T-helper 2 cell treated with Interferon-gamma antibody and Interleukin-4, amounts not matched to agents 100 ng/mL and 5 ng/mL, for 36 hours (primary cell): Measurements from ENCODE around the gene HABP4. TPM values are rescaled to one million over a fixed set of nuclear protein-coding genes. Genes with fewer than 3 reads are reported as not detected.
"Not testable (repeated sequence)": the region's sequence is repeated elsewhere in the genome, so short reads cannot be mapped to it uniquely, and the experiment has no call there.

ENCODE experiments used
- intact Hi-C: fragments of 100-400 bp; cut with micrococcal nuclease; formaldehyde crosslinking; loops from one replicate; pipeline ENCODE4 v1.15.1; 2023
- total RNA-seq: library from RNA; stranded (reverse); gene quantifications from 2 replicates; pipeline ENCODE4 v1.2.3, GENCODE V29; 2022

Gene HABP4
- total RNA-seq, 1 donor from 2014 or later, result 5.8 TPM

- intact Hi-C loops, result no loop called here
Measured at GRCh38 chr9:96495341-96495740, 45.4 kb downstream of the HABP4 start.

- intact Hi-C loops, result no loop called here
Measured at GRCh38 chr9:96496368-96497116, 46.6 kb downstream of the HABP4 start.

DNA sequence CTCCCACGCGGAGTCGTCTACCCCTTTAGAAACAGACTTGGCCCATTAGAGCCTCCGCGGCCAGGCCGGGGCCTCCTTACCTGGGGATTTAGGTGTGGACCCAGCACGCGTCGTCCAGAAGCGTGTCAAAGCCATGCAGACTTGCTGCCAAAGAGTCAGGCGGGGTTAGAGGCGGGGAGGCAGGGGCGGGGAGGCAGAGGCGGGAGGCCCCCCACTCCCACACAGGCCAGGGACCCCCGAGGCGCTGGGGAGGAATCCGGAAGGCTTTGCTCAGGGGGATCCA is 47.1 kb downstream of the HABP4 start:
- intact Hi-C loops, result no loop called here

GRCh38 chr9:96498796-96499195 is 48.8 kb downstream of the HABP4 start:
- intact Hi-C loops, result no loop called here

- intact Hi-C loops, result no loop called here
Measured at GRCh38 chr9:96499257-96499656, 49.3 kb downstream of the HABP4 start.

DNA sequence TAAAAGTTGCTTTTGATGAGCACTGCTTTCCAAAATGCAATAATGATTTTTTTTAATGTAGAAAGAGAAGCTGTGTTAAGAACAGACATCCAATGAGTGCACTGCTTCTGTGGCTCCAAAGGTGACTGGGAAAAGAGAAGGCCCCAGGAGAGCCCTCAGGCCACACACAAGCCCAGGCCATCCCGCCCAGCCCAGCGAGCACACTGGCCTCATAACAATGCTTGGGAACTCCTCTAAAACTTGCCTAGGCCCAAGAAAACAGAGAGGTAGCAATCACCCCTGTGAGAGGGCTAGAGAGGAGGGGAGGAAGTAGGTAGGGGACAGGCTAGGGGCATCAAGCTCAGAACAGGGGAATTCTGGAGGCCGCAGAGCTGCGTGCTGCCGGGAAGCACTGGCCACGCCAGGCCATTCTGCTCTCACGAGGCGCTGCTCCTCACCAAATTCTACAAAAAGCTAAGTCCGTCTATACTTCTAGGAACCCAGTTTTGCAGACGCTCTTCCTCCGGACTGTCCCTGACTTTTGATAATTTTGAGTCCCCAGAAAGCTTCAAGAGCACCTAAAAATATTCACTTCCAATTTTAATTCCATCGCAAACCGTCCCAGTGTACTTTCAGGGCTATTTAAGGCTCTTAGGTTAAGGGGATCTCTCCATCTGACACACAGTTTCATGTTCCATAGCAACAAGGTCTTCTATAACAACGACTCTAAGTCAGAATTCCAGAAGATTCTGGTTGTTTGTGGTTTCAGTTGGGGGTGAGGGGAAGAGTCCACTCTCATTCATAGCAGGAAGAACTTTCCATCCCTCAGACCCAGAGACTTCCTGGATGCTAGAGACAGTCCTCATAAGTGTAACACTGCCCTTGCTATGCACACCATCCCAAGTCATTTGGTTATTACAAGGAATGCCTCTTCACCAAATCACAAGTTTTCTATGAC is 51.0 kb downstream of the HABP4 start:
- intact Hi-C loops, result no loop called here

DNA sequence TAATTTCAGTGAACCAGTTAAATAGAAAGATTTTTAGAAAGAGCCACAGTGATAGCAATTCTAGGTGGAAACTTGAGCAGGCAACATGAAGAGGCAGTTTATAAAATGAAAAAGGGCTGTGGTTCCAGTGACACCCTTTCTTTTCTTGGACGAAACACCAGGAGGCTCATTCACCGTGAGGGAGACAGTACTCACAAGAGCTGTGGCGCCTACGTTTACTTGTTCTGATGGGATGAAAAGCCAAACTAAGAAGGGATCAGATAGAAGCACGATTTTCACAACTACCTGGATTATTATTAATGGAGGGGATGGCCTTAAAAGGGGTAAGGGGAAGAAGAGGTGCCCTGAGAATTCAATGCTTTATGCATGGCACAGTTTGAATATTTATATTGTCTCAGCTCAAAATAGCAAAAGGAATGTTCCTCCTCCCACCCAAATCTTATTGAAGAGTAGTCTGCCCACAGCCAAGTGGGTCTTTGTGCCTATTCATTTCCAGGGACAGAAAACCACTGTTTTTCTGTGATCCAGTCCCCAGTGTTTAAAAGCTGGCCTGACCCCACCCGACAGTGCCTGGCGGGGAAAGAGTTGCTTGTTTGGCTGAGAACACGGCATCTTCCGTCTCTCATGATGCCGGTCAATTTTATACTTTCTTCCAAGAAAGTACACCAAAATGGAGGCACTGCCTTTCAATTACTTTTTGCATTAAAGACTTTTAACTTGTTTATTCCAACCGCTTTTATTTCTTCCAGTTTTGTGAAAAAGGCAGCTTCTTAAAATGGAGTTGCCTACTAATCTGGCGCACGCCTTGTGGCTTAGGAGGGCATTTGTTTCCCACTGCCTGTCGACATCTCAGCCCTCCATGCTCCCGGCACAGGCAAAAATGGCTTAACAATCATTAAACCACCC is 51.9 kb downstream of the HABP4 start:
- intact Hi-C loops, result no loop called here

- intact Hi-C loops, result no loop called here
Measured at GRCh38 chr9:96502539-96503373, 52.8 kb downstream of the HABP4 start.

- intact Hi-C loops, result not testable (repeated sequence)
Measured at GRCh38 chr9:96503374-96503748, 53.4 kb downstream of the HABP4 start.

DNA sequence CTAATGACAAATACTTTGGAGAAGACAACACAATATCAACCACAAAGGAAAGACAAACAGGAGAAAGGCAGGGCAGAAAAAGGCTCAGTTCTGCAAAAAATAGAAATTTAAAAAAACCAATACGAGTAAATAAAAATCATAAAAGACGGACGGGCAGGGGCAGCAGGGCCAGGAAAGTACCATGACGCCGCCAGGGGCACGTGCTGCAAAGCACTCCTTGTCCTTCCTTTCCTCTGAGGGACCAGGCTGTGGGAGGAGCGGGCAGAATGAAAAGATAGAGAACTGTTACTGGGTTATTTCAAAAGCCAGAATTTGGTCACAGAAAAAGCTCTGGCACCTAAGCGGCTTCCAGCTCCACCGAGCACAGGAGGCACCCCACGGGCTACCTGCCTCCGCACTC is 53.9 kb downstream of the HABP4 start:
- intact Hi-C loops, result no loop called here

DNA sequence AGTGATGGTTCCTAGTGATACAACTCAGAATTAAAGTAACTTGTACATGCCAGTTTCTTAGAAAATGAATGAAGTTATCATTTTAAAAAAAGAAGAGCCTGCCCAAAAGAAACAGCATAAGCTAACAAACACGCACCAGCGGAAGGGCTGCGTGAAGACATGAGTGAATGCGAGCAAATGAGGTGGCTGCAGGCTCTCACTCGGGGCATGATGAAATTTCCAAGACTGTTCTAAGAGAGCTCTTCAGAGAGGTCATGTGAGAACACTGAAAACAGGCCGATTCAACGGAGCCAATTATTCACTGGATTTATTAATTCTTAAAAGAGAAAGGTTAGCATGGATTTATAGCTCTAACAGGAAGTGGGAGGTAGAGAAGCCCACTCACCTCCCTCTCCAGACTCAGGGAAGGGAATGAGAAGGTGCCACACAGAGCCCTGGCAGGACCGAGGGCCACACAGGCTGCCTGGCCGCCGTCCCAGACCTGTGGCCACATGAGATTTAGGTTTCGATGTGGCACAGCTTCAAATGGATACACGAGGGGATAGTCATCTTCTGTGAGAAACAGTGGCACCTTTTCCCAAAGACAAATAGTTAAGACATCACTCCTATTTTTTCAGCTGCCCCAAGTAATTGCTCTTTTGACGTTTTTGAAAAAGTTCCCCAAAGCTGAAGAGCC is 55.5 kb downstream of the HABP4 start:
- intact Hi-C loops, result no loop called here

DNA sequence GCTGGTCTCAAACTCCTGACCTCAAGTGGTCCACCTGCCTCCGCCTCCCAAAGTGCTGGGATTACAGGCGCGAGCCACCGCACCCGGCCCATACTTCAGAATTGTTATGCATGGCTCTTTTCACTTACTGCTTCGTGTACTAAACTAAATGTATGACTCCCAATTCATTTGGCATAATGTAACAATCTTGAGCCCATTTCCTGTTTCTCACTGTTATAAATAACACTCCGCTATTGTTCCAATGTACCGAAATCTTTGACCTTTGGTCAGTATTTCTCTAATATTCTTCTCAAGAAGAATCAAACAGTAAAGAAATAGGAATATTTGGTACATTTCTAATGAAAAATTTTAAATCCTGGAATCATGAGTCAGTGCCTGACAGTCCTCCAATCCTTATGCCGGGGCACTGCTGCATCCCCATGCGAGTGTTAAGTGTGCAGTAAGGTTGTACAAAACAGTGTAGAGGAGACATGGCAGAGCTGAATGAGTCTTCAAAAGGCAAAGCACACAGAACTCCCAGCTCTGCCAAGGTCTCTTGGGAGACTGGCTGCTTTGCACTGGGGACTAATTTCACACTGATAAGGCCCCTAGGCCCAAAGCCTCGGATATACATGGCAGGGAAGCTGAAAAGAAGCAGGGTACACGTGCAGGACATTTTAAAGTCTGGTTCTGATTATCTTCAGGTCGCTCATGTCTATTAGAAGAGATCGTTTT is 58.4 kb downstream of the HABP4 start:
- intact Hi-C loops, result no loop called here

DNA sequence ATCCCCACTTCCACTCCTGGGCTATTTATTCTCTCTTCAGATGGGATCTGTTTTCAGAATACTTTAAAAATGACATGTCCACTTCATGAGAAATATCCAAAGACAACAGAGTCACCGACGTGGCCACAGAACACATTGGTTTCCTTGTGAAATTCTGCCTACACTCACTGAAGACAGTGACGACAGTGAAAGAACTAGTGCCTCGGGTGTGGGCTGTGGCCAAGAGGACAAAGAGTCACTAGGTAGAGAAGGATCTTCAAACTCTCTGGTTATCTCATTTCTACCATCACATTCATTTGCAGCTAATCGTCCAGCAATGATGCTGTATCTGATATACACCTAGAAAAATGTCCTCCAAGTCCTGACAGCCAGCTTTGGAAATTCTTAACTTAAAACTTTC is 59.1 kb downstream of the HABP4 start:
- intact Hi-C loops, result no loop called here

GRCh38 chr9:96509848-96510247 is 59.9 kb downstream of the HABP4 start:
- intact Hi-C loops, result no loop called here

DNA sequence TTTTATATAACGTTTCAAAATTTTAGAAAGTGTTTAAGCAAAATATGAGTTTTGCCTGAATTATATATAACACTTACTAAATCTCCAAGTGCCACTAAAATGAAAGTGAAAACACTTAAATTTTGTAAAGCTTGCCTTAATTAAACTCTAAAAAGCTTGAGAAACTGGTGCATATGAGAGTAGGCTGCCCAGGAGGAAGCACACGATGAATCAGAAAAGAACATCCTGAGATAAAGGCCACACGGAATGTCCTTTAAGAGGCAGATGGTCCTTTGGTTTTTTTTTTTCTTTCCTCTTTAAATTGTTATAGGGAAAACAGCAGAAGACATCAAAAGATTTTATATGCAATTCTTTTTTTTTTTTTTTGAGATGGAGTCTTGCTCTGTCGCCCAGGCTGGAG is 60.3 kb downstream of the HABP4 start:
- intact Hi-C loops, result no loop called here

DNA sequence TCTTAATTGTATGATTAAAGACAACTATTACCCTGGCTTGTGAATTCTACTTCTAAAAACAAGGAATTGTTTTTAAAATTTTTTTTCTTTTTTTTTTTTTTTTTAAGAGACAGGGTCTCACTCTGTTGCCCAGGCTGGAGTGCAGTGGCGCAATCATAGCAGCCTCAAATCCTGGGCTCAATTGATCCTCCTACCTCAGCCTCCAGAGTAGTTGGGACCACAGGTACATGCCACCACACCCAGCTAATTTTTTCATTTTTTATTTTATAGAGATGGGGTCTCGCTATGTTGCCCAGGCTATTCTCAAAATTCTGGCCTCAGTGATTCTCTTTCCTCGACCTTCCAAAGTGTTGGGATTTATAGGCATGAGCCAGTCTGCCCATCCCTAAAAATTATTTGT is 62.3 kb downstream of the HABP4 start:
- intact Hi-C loops, result no loop called here

- intact Hi-C loops, result no loop called here
Measured at GRCh38 chr9:96513622-96514021, 63.7 kb downstream of the HABP4 start.

- intact Hi-C loops, result no loop called here
Measured at GRCh38 chr9:96514108-96514799, 64.3 kb downstream of the HABP4 start.

- intact Hi-C loops, result no loop called here
Measured at GRCh38 chr9:96514800-96515158, 64.8 kb downstream of the HABP4 start.
